EL (cell line): ENCODE results near the gene RITA1.
"Not testable (repeated sequence)": the region's sequence is repeated elsewhere in the genome, so short reads cannot be mapped to it uniquely, and the experiment has no call there.

ENCODE experiments used
- DNase-seq: peaks from one replicate; pipeline ENCODE4 v3.0.0-alpha.2; 2016

The RITA1 gene

DNA sequence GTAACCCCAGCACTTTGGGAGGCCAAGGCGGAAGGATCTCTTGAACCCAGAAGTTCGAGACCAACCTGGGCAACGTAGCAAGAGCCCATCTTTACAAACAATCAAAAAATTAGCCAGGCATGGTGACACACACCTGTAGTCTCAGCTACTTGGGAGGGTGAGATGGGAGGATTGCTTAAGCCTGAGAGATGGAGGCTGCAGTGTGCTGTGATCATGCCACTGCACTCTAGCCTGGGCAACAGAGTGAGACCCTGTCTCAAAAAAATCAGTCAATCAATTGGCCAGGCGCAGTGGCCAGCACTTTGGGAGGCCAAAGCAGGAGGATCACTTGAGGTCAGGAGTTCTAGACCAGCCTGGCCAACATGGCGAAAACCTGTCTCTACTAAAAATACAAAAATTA is 21.3 kb downstream of the RITA1 start:
- not testable (repeated sequence) for DNase-seq

- DNase-seq: no peak
Measured at GRCh38 chr12:113207613-113208040, 22.1 kb downstream of the RITA1 start.

- peak; percentile 36 for DNase-seq
Measured at GRCh38 chr12:113208041-113208934, 22.8 kb downstream of the RITA1 start.

DNA sequence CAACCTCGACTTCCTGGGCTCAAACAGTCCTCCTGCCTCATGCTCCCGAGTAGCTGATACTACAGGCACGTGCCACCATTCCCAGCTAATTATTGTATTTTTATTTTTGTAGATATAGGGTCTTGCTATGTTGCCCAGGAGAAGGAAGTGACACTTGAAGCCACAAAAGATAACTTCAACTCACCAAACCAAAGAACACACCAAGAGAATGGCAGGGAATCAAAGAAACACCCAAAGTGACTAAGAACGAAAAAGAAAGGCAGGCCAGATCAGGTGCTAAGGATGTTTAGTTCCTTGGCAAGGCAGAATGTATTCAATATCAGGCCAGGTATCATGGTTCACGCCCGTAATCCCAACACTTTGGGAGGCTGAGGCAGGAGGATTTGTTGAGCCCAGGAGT is 25.6 kb downstream of the RITA1 start:
- no peak for DNase-seq

DNA sequence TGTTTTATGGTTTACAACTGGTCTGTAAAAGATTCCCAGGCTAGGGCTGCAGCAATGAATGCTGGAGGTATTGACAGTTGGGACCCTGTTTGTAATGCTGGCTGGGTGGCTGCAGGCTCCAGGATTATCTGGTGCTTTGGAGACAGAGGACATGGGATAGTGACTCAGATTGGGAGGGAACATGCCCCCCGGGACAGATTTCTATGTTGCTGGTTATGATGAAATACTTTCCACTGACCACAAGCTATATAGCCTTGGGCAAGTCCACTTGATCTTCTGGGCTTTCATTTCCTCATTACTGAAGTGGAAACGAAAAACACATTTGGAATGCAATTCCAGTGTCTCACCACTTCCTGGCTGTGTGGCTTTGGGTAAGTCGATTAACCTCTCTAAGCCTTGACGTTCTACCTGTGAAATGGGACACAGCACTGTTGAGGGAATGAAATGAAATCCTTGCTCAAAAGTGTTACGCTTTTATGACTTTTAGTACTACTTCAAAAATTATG is 29.4 kb downstream of the RITA1 start:
- DNase-seq: peak; percentile 99

DNA sequence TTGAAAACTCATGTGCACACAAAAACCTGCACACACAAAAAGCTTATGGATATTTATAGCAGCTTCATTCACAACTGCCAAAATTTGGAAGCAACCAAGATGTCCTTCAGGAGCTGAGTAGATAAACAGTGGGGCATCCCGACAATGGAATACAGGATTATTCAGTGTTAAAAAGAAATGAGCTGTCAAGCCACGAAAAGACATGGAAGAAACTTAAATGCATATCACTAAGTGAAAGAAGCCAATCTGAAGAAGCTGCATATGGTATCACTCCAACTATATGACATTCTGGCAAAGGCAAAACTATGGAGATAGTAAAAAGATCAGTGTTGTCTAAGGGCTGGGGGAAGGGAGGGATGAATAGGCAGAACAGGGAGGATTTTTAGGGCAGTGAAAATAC is 30.5 kb downstream of the RITA1 start:
- no peak for DNase-seq

DNA sequence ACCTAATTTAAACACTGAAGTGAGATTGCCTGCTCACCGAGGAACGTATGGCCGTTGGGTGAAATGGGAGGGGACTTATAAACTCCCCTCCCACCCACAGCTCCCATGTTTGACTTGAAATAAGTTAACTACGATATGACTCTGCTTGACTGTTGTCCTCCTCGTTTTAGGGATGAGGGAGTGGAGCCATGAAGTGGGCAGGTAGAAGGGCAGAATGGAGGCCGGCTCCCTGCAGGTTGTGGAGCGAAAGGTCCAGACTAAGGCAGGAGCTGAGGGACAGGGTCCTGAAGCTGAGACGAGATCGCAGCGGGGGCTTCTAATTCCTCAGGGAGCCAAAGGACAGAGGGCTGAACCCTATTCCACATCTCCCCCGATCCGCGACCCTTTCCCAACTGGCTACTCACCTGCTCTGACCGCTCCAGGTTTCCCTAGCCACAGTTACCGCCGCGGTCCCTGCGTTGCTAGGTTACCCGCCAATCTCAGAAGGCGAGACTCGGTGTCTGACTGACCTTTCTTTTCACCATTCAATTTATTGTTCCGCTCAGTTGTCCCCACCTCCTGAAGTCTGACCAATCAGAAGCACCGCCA is 35.2 kb downstream of the RITA1 start:
- DNase-seq: peak; percentile 27

- peak; percentile 100 for DNase-seq
Measured at GRCh38 chr12:113221181-113221996, 35.9 kb downstream of the RITA1 start, which contains the start of gene TPCN1. Gene TPCN1, plus strand, starts transcription at chr12:113221464. Its CDS starts 5,389 bp downstream, at chr12:113226853.

- DNase-seq: no peak
Measured at GRCh38 chr12:113221997-113222729, 36.6 kb downstream of the RITA1 start.

GRCh38 chr12:113222730-113223531 is 37.4 kb downstream of the RITA1 start:
- peak; percentile 85 for DNase-seq

DNA sequence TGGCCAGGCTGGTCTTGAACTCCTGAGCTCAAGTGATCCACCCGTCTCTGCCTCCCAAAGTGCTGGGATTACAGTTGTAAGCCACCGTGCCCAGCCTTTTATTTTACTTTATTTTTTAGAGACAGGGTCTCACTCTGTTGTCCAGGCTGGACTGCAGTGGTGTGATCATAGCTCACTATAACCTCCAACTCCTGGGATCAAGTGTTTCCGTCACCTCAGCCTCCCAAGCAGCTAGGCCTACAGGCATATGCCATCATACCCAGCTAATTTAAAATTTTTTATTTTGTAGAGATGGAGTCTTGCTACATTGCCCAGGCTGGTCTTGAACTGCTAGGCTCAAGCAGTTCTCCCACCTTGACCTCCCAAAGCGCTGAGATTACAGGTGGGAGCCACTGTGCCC is 39.4 kb downstream of the RITA1 start:
- no peak for DNase-seq

DNA sequence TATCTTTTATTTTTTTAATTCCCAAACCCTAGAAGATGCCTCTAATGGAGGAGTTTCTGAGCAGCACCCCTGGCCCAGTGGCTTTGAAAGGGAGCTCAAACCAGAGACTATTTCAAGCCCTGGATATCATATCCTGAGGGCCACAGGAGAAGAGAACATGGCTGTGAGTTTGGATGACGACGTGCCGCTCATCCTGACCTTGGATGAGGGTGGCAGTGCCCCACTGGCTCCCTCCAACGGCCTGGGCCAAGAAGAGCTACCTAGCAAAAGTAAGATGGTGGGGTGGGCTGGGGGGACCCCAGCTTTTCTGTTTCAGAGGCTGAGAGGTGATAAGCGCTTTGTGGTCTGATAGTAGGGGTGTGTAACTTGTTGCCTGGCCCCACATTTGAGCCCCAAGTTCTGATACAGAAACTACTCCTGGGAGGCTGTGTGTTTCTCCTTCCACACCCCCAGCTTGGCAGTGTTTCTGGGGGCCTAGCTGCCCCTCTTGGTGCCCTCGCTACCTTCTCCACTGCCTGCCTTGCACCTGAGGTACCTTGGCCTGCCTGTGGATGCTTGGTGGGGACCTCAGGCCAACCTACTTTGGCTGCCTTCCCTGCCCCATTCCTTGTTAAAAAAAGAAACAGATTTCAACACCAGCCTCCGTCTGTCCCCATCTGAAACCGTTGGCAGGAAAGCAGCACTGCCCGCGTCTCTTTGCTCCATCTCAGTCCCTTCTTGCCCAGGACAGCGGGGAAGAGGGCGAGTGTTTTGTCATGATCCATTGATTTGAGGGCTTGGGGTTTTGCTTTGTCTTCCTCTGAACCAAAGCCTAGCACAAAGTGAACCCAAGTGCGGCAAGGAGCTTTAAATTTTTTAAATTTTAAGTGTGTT is 41.4 kb downstream of the RITA1 start:
- DNase-seq: no peak

GRCh38 chr12:113227686-113228391 is 42.3 kb downstream of the RITA1 start:
- DNase-seq: no peak

GRCh38 chr12:113228394-113229028 is 43.0 kb downstream of the RITA1 start:
- DNase-seq: no peak

DNA sequence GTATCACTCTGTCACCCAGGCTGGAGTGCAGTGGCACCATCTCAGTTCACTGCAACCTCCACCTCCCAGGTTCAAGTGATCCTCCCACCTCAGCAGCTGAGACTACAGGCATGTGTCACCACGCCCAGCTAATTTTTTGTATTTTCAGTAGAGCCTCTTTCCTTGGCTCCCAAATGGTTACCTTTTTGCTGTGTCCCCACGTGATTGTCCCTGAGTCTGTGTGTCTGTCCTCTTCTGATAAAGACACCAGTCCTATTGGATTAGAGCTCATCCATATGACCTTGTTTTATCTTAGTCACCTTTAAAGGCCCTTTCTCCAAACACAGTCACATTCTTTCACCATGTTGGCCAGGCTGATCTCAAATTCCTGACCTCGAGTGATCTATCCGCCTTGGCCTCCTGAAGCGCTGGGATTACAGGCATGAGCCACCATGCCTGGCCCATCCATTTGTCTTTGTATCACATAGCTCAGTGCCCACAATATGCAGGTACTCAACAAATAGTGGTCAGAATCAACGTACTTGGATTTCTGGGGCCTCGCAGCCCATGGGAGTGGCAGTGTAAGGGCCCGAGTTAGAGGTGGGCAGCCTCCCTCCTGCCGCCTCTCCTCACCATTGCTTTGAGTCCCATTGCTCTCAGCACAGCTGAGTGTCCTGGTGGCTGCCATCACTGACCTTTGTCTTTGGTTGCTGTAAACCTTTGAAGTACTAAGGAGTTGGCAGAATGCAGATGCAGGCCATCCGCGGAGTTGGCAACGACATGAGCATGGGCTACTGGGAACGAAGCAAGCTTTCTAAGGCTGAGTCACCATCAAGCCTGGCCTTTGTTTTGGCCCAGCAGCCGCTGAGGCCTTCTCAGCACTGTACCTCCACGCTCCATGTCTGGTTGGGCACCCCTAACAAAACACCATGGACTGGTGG is 45.1 kb downstream of the RITA1 start:
- no peak for DNase-seq

DNA sequence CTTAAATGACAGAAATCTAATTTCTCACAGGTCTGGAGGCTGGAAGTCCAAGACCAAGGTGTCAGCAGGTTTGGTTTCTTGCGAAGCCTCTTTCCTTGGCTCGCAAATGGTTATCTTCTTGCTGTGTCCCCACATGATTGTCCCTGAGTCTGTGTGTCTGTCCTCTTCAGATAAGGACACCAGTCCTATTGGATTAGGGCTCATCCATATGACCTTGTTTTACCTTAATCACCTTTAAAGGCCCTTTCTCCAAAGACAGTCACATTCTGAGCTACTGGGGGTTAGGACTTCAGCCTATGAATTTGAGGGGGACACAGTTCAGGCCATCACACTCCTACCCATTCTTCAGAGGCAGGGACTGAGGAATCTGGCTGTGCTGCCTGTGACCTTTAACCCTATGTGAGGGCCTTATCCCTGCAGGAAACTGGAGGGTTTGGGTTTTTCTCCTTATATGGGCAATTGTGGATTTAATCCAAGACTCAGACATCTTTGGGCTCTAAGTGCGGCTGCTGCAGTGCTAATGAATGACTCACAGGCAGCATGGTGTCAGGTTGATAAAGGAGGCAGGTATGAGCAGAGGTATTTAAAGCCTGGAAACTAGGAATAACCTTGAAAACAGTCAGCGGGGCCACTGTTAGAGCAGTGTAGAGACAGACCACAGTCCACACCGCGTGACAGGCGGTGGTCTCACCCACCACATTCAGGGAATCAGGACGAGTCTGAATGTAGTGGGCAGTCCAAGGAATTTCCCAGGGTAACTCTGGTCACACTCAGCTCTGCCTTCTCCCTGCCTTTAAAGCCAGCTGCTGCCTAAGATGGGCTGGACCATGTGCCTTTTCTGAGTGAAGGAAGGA is 45.9 kb downstream of the RITA1 start:
- DNase-seq: peak; percentile 80
